GM12878 (cell line): ENCODE results near the gene SCAF8. TPM values are rescaled to one million over a fixed set of nuclear protein-coding genes. Genes with fewer than 3 reads are reported as not detected.

ENCODE experiments used
- ATAC-seq: fragments of 200-7000 bp; cut with Tn5 transposase; 3 replicates; pipeline ENCODE4 v1.9.1; 2020; ENCODE audit warnings: mild to moderate bottlenecking, moderate library complexity
- BruUV-seq: library from RNA; stranded (reverse); fragments of 400-500 nt; replicated peaks from 2 replicates; lab custom pipeline; 2021; lab: Mats Ljungman, UMichigan
- CTCF ChIA-PET: fragments of 300-600 bp; sonication (Branson Sonifier 250); formaldehyde crosslinking; extraction: SDS; loops from one replicate; lab custom pipeline; 2021; ENCODE audit warnings: inconsistent platforms; lab: Yijun Ruan, JAX
- POLR2A ChIA-PET: fragments of 350-600 bp; formaldehyde crosslinking; extraction: SDS; loops from one replicate; lab custom pipeline; 2021; ENCODE audit warnings: inconsistent platforms; lab: Charles Lee
- RAD21 ChIA-PET: fragments of 300-600 bp; sonication (Branson Sonifier 250); formaldehyde crosslinking; loops from one replicate; lab custom pipeline; 2023; ENCODE audit warnings: antibody characterized with exemption; ENCODE audit not compliant: unreplicated experiment; lab: Charles Lee
- SMC1A ChIA-PET: fragments of 300-600 bp; sonication (Branson Sonifier 250); formaldehyde crosslinking; loops from one replicate; lab custom pipeline; 2023; ENCODE audit not compliant: unreplicated experiment, uncharacterized antibody; lab: Charles Lee
- DNase-seq: peaks from one replicate; pipeline ENCODE4 v3.0.0-alpha.2; 2011; ENCODE audit warnings: low read depth, low spot score
- FAIRE-seq: peaks from 3 replicates; lab custom pipeline; 2011; peaks lifted over from hg19 to GRCh38; lab: Jason Lieb, UNC
- H2AFZ ChIP-seq: 2 replicates; pipeline ENCODE4 v1.6.0; 2011; ENCODE audit warnings: low read depth, low read length, control low read depth; ENCODE audit not compliant: control insufficient read depth
- H3K27ac ChIP-seq: 2 replicates; pipeline ENCODE4 v1.5.1; 2011; ENCODE audit warnings: control low read depth; ENCODE audit not compliant: control insufficient read depth, insufficient read depth
- H3K27me3 ChIP-seq, 2 experiments: replicated peaks in 1 of 2; 2 replicates each; pipeline versions ENCODE4 v1.6.0 to v1.6.1; 2011; ENCODE audit warnings: low read length in 1 of 2; ENCODE audit not compliant: control insufficient read depth in 2 of 2, insufficient read depth in 2 of 2
- H3K36me3 ChIP-seq, 2 experiments: 2 replicates each; pipeline ENCODE4 v1.5.1; 2011; ENCODE audit warnings: low read length in 1 of 2; ENCODE audit not compliant: control insufficient read depth in 2 of 2, insufficient read depth in 2 of 2
- H3K4me1 ChIP-seq: 2 replicates; pipeline ENCODE4 v1.6.1; 2011; ENCODE audit warnings: mild to moderate bottlenecking, low read length, moderate library complexity, mixed read lengths; ENCODE audit not compliant: control insufficient read depth, insufficient read depth
- H3K4me2 ChIP-seq: 2 replicates; pipeline ENCODE4 v1.6.0; 2011; ENCODE audit warnings: control low read depth; ENCODE audit not compliant: control insufficient read depth, insufficient read depth
- H3K4me3 ChIP-seq: fragments of 200-600 bp; sonication (generic); 2 replicates; pipeline ENCODE4 v1.5.1; 2016
- H3K79me2 ChIP-seq: 2 replicates; pipeline ENCODE4 v1.6.0; 2011; ENCODE audit warnings: low read length; ENCODE audit not compliant: control insufficient read depth, insufficient read depth
- H3K9ac ChIP-seq: 2 replicates; pipeline ENCODE4 v1.8.0; 2011; ENCODE audit warnings: low read length, control low read depth, mixed read lengths; ENCODE audit not compliant: control insufficient read depth, insufficient read depth
- H3K9me3 ChIP-seq: replicated peaks from 3 replicates; pipeline ENCODE4 v1.5.1; 2011; ENCODE audit warnings: mild to moderate bottlenecking, low read length; ENCODE audit not compliant: control insufficient read depth, insufficient read depth
- H4K20me1 ChIP-seq: 2 replicates; pipeline ENCODE4 v1.6.0; 2011; ENCODE audit not compliant: control insufficient read depth, insufficient read depth
- BRCA1 ChIP-seq: IDR thresholded peaks from 2 replicates; pipeline ENCODE4 v1.6.1; 2011; ENCODE audit warnings: low read depth, low read length, improper control_type of control experiment
- CHD1 ChIP-seq: IDR thresholded peaks from 2 replicates; pipeline ENCODE4 v1.6.1; 2012; ENCODE audit warnings: low read depth, low read length, improper control_type of control experiment
- EP300 ChIP-seq, 2 experiments: fragments of 150-350 bp in 1 of 2; IDR thresholded peaks; 2 replicates each; pipeline ENCODE4 v1.6.1; 2011 to 2012; ENCODE audit warnings: low read depth in 2 of 2, low read length in 2 of 2, borderline replicate concordance in 1 of 2, improper control_type of control experiment in 1 of 2, inconsistent platforms in 1 of 2; ENCODE audit not compliant: control insufficient read depth in 1 of 2
- ETV6 ChIP-seq, 2 experiments: fragments of 450-650 bp in 1 of 2; IDR thresholded peaks in 1 of 2; conservative IDR thresholded peaks in 1 of 2; 2 replicates each; pipeline ENCODE4 v1.6.1; 2014; ENCODE audit warnings: antibody characterized with exemption in 1 of 2, borderline replicate concordance in 1 of 2, low read depth in 1 of 2, mild to moderate bottlenecking in 1 of 2, moderate library complexity in 1 of 2
- IRF4 ChIP-seq: IDR thresholded peaks from 2 replicates; pipeline ENCODE4 v1.6.1; 2011; ENCODE audit warnings: low read depth, low read length
- PAX5 ChIP-seq: IDR thresholded peaks from 2 replicates; pipeline ENCODE4 v1.6.1; 2011; ENCODE audit warnings: low read depth, low read length, borderline replicate concordance
- RFX5 ChIP-seq: IDR thresholded peaks from 2 replicates; pipeline ENCODE4 v1.6.1; 2011; ENCODE audit warnings: low read depth, low read length, improper control_type of control experiment
- RUNX3 ChIP-seq: IDR thresholded peaks from 2 replicates; pipeline ENCODE4 v1.6.1; 2012; ENCODE audit warnings: low read length, inconsistent platforms
- SMAD1 ChIP-seq: fragments of 450-650 bp; IDR thresholded peaks from 2 replicates; pipeline ENCODE4 v1.6.1; 2018; ENCODE audit warnings: mild to moderate bottlenecking, low read depth; ENCODE audit not compliant: partially characterized antibody
- SMARCA5 ChIP-seq: fragments of 450-650 bp; IDR thresholded peaks from 2 replicates; pipeline ENCODE4 v1.6.1; 2017; ENCODE audit warnings: mild to moderate bottlenecking
- ZSCAN29 ChIP-seq: fragments of 450-650 bp; IDR thresholded peaks from 2 replicates; pipeline ENCODE4 v1.6.1; 2017; ENCODE audit warnings: mild to moderate bottlenecking, moderate library complexity
- WGBS: methylation state at CpG from one replicate; pipeline ENCODE4 v1.1.6; 2016; ENCODE audit warnings: low lambda C conversion rate; ENCODE audit not compliant: insufficient replicate concordance, insufficient coverage; ENCODE audit errors: missing lambda C conversion rate; 5-methylcytosine and 5-hydroxymethylcytosine counted together
- in situ Hi-C: fragments of 300-500 bp; cut with MboI; formaldehyde crosslinking; loops from 9 replicates; pipeline ENCODE4 v1.14.3; 2018; ENCODE audit warnings: mixed read lengths
- intact Hi-C: fragments of 100-400 bp; cut with micrococcal nuclease; formaldehyde crosslinking; loops from one replicate; pipeline ENCODE4 v1.14.2; 2022; ENCODE audit not compliant: unreplicated experiment
- polyA plus RNA-seq, 11 experiments: library from polyadenylated mRNA; depleted of rRNA in 4 of 11; unstranded in 6 of 11; stranded (reverse) in 5 of 11; fragments of >200 nt; fragmentation: Nextera tagmentation in 4 of 11; fragmentation: Illumina TruSeq in 1 of 11; extraction: Ambion mirVana in 4 of 11; extraction: Trizol in 1 of 11; gene quantifications; 1 replicate in 1 of 11; 2 replicates in 10 of 11; pipeline versions ENCODE4 v1.2.1 to v1.2.3, GENCODE V29; 2011 to 2016; ENCODE audit warnings: inconsistent platforms in 2 of 11, missing spikeins in 2 of 11, low read depth in 1 of 11
- total RNA-seq, 4 experiments: library from RNA; depleted of rRNA in 3 of 4; stranded (reverse); fragments of >200 nt in 3 of 4; fragmentation: Illumina TruSeq in 1 of 4; extraction: Trizol in 1 of 4; gene quantifications; 2 replicates each; pipeline versions ENCODE4 v1.2.1 to v1.2.3, GENCODE V29; 2013 to 2021
- TF ChIP-seq, protein P1 (sequence below): fragments of 450-650 bp; IDR thresholded peaks from 2 replicates; pipeline ENCODE4 v1.6.1; 2017; ENCODE audit warnings: mild to moderate bottlenecking, moderate library complexity
- TF ChIP-seq, protein P2 (sequence below): IDR thresholded peaks from 2 replicates; pipeline ENCODE4 v1.6.1; 2011; ENCODE audit warnings: low read depth, low read length, improper control_type of control experiment, borderline replicate concordance
- TF ChIP-seq, protein P3 (sequence below): fragments of 450-650 bp; conservative IDR thresholded peaks from 2 replicates; pipeline ENCODE4 v1.6.1; 2017; ENCODE audit warnings: mild to moderate bottlenecking, moderate library complexity
- TF ChIP-seq, protein P4 (sequence below): IDR thresholded peaks from 2 replicates; pipeline ENCODE4 v1.6.1; 2012; ENCODE audit warnings: low read depth, low read length, improper control_type of control experiment
- TF ChIP-seq, protein P5 (sequence below): IDR thresholded peaks from 2 replicates; pipeline ENCODE4 v1.6.1; 2012; ENCODE audit warnings: low read depth, low read length, improper control_type of control experiment

SCAF8 gene
- total and polyA plus RNA-seq, 10 of the 15 experiments (the other 5 are each of a cell fraction or from before 2014, with no cell fraction given) = 8.1 to 28.8 (median 15.9) TPM

DNA sequence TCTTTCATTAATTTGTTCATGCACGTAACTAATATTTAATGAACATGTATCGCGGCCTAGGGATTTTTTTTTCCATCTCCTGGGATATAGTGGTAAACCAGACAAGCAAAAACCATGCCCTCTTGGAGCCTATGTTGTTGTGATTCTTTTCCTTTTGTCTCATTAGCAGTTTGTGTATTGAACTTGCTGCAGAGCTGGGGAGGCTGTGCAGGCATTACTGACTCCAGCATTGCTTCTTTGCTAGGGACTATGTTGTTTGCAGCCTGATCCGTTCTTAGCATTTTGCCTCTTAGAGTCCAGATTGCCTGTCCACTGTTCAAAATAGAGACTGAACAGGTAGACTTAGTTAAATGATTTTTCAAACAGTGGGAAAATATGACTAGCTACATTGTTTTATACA is 9.7 kb downstream of the SCAF8 start:
- Histone ChIP-seq H3K27ac (no peak overlapping the region), H3K9ac (no peak overlapping the region), H3K27me3 (no peaks in the 10 kb centered on the region), H3K36me3 (peaks cover 2% of the 10 kb centered on the region in 2 experiments; a peak in 3 of 4 replicates), H3K79me2 (peaks cover 92% of the 10 kb centered on the region), H3K9me3 (peaks cover 4% of the 10 kb centered on the region), H4K20me1 (no peaks in the 10 kb centered on the region), H2AFZ (no peak overlapping the region), H3K4me2 (no peak overlapping the region), H3K4me3 (no peak overlapping the region), H3K4me1 (no peaks in the 10 kb centered on the region)
- 98% methylated on average over 4 of the region's 4 CpGs for WGBS
- FAIRE-seq (no peak), DNase-seq (no peak), ATAC-seq (no peak)
- ChIA-PET RAD21 (no interaction called here), SMC1A (interaction anchor here (0.8 to 1.2 kb wide), 3 partner anchors 8 to 61 kb away, joined by 3 to 4 read pairs (median 3); no protein-coding TSS in a partner anchor), CTCF (interaction anchor here (0.7 to 1.3 kb wide), 2 partner anchors 9 to 67 kb away, joined by 3 read pairs; no protein-coding TSS in a partner anchor), POLR2A (interaction anchor here (0.7 kb wide), 1 partner anchor 9 kb away, joined by 3 read pairs; no protein-coding TSS in a partner anchor)
- BruUV-seq = no TSS peak
- intact Hi-C loops = no loop called here
- in situ Hi-C loops = loop anchor here (25.0 kb wide), 1 partner anchor 1756 kb away; the partner anchor contains the start of gene FBXO5
- TF ChIP-seq, protein P1, sequence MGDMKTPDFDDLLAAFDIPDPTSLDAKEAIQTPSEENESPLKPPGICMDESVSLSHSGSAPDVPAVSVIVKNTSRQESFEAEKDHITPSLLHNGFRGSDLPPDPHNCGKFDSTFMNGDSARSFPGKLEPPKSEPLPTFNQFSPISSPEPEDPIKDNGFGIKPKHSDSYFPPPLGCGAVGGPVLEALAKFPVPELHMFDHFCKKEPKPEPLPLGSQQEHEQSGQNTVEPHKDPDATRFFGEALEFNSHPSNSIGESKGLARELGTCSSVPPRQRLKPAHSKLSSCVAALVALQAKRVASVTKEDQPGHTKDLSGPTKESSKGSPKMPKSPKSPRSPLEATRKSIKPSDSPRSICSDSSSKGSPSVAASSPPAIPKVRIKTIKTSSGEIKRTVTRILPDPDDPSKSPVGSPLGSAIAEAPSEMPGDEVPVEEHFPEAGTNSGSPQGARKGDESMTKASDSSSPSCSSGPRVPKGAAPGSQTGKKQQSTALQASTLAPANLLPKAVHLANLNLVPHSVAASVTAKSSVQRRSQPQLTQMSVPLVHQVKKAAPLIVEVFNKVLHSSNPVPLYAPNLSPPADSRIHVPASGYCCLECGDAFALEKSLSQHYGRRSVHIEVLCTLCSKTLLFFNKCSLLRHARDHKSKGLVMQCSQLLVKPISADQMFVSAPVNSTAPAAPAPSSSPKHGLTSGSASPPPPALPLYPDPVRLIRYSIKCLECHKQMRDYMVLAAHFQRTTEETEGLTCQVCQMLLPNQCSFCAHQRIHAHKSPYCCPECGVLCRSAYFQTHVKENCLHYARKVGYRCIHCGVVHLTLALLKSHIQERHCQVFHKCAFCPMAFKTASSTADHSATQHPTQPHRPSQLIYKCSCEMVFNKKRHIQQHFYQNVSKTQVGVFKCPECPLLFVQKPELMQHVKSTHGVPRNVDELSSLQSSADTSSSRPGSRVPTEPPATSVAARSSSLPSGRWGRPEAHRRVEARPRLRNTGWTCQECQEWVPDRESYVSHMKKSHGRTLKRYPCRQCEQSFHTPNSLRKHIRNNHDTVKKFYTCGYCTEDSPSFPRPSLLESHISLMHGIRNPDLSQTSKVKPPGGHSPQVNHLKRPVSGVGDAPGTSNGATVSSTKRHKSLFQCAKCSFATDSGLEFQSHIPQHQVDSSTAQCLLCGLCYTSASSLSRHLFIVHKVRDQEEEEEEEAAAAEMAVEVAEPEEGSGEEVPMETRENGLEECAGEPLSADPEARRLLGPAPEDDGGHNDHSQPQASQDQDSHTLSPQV = no peak
- TF ChIP-seq RFX5 = no peak
- no peak for TF ChIP-seq IRF4
- TF ChIP-seq, protein P2, sequence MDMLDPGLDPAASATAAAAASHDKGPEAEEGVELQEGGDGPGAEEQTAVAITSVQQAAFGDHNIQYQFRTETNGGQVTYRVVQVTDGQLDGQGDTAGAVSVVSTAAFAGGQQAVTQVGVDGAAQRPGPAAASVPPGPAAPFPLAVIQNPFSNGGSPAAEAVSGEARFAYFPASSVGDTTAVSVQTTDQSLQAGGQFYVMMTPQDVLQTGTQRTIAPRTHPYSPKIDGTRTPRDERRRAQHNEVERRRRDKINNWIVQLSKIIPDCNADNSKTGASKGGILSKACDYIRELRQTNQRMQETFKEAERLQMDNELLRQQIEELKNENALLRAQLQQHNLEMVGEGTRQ = no peak
- no peak for TF ChIP-seq ETV6 (conservative IDR thresholded peaks at IDR 0.05 in 1 of 2, IDR thresholded peaks at IDR 0.05 in 1 of 2; ENCODE audit: borderline replicate concordance in 1 of 2, low read depth in 1 of 2)
- no peak for TF ChIP-seq SMAD1
- no peak for TF ChIP-seq RUNX3
- TF ChIP-seq CHD1 = no peak
- no peak for TF ChIP-seq PAX5
- TF ChIP-seq, protein P3, sequence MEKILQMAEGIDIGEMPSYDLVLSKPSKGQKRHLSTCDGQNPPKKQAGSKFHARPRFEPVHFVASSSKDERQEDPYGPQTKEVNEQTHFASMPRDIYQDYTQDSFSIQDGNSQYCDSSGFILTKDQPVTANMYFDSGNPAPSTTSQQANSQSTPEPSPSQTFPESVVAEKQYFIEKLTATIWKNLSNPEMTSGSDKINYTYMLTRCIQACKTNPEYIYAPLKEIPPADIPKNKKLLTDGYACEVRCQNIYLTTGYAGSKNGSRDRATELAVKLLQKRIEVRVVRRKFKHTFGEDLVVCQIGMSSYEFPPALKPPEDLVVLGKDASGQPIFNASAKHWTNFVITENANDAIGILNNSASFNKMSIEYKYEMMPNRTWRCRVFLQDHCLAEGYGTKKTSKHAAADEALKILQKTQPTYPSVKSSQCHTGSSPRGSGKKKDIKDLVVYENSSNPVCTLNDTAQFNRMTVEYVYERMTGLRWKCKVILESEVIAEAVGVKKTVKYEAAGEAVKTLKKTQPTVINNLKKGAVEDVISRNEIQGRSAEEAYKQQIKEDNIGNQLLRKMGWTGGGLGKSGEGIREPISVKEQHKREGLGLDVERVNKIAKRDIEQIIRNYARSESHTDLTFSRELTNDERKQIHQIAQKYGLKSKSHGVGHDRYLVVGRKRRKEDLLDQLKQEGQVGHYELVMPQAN = no peak
- TF ChIP-seq, protein P4, sequence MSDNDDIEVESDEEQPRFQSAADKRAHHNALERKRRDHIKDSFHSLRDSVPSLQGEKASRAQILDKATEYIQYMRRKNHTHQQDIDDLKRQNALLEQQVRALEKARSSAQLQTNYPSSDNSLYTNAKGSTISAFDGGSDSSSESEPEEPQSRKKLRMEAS = no peak
- TF ChIP-seq SMARCA5 = no peak
- TF ChIP-seq ZSCAN29 = no peak
- TF ChIP-seq, protein P5, sequence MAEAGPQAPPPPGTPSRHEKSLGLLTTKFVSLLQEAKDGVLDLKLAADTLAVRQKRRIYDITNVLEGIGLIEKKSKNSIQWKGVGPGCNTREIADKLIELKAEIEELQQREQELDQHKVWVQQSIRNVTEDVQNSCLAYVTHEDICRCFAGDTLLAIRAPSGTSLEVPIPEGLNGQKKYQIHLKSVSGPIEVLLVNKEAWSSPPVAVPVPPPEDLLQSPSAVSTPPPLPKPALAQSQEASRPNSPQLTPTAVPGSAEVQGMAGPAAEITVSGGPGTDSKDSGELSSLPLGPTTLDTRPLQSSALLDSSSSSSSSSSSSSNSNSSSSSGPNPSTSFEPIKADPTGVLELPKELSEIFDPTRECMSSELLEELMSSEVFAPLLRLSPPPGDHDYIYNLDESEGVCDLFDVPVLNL = no peak
- no peak for TF ChIP-seq BRCA1
- TF ChIP-seq EP300 (IDR thresholded peaks at IDR 0.05; ENCODE audit: borderline replicate concordance in 1 of 2, control insufficient read depth in 1 of 2, low read depth in 2 of 2, low read length in 2 of 2) = no peak
